Gastrocnemius medialis (tissue), 4 donors: ENCODE measurements around the gene MAP1LC3A.
A peak's percentile ranks its signal among the peaks of the same experiment; 100 is the strongest.

Experiments
- CTCF ChIP-seq, 5 experiments: fragments of 450-650 bp in 3 of 5; fragments of 200-600 bp in 2 of 5; sonication (generic) in 2 of 5; IDR thresholded peaks in 4 of 5; conservative IDR thresholded peaks in 1 of 5; 1 replicate in 4 of 5; 2 replicates in 1 of 5; pipeline ENCODE4 v1.5.1; 2016 to 2019; ENCODE audit warnings: antibody characterized with exemption in 5 of 5, mild to moderate bottlenecking in 3 of 5, moderate library complexity in 3 of 5
- POLR2A ChIP-seq, 2 donors: fragments of 450-650 bp; IDR thresholded peaks; one replicate each; pipeline ENCODE4 v1.6.1; 2017; ENCODE audit warnings: antibody characterized with exemption in 2 of 2, mild to moderate bottlenecking in 2 of 2, moderate library complexity in 2 of 2

- TF ChIP-seq CTCF (IDR thresholded peaks at IDR 0.05 in 4 of 5, conservative IDR thresholded peaks at IDR 0.05 in 1 of 5) (peak in 2 of 5 experiments; percentile 11 to 23), POLR2A (IDR thresholded peaks at IDR 0.05) (no peak)
These were observed 29.6 kb upstream of the MAP1LC3A start for GRCh38 chr20:34528921-34529297.
